ENCODE data around the gene PLPP4. TPM values are rescaled to one million over a fixed set of nuclear protein-coding genes. Genes with fewer than 3 reads are reported as not detected.

The PLPP4 gene
- total RNA-seq, 1 donor from 2014 or later: not detected

GRCh38 chr10:120477743-120478141 is 20.7 kb downstream of the PLPP4 start:
- H3K36me3 Mint-ChIP-seq (ENCODE audit: low read depth): no peaks in the 10 kb centered on the region
- no peak for TF ChIP-seq CTCF (IDR thresholded peaks at IDR 0.05)
- ATAC-seq (ENCODE audit: low read depth): no peak
- peaks cover 10% of the 10 kb centered on the region for H3K9me3 Mint-ChIP-seq
- H3K27ac Mint-ChIP-seq: no peak overlapping the region
- no peak overlapping the region for H3K4me3 Mint-ChIP-seq
- no peaks in the 10 kb centered on the region for H3K4me1 Mint-ChIP-seq
- no peak for DNase-seq
- intact Hi-C loops (cut with micrococcal nuclease): no loop called here
- peaks cover 4% of the 10 kb centered on the region for H3K27me3 Mint-ChIP-seq
- CTCF ChIA-PET: no interaction called here
- POLR2A ChIA-PET: no interaction called here

GRCh38 chr10:120478386-120478785 is 21.4 kb downstream of the PLPP4 start:
- Mint-ChIP-seq H3K4me1 (no peaks in the 10 kb centered on the region), H3K9me3 (peaks cover 11% of the 10 kb centered on the region), H3K27ac (no peak overlapping the region), H3K4me3 (no peak overlapping the region), H3K27me3 (peaks cover 4% of the 10 kb centered on the region), H3K36me3 (ENCODE audit: low read depth) (no peaks in the 10 kb centered on the region)
- ChIA-PET POLR2A (no interaction called here), CTCF (no interaction called here)
- ATAC-seq (ENCODE audit: low read depth) (no peak), DNase-seq (no peak)
- no peak for TF ChIP-seq CTCF (IDR thresholded peaks at IDR 0.05)
- intact Hi-C loops (cut with micrococcal nuclease): no loop called here

- Mint-ChIP-seq H3K4me1 (no peaks in the 10 kb centered on the region), H3K9me3 (peaks cover 9% of the 10 kb centered on the region), H3K36me3 (ENCODE audit: low read depth) (no peaks in the 10 kb centered on the region), H3K27me3 (peaks cover 4% of the 10 kb centered on the region), H3K27ac (no peak overlapping the region), H3K4me3 (no peak overlapping the region)
- ChIA-PET POLR2A (no interaction called here), CTCF (no interaction called here)
- ATAC-seq (ENCODE audit: low read depth) (no peak), DNase-seq (no peak)
- TF ChIP-seq CTCF (IDR thresholded peaks at IDR 0.05): no peak
- intact Hi-C loops (cut with micrococcal nuclease): no loop called here
These were observed 22.5 kb downstream of the PLPP4 start for GRCh38 chr10:120479506-120479905.

- intact Hi-C loops (cut with micrococcal nuclease): no loop called here
- Mint-ChIP-seq H3K9me3 (peaks cover 9% of the 10 kb centered on the region), H3K4me1 (no peaks in the 10 kb centered on the region), H3K27me3 (peaks cover 4% of the 10 kb centered on the region), H3K4me3 (no peak overlapping the region), H3K36me3 (ENCODE audit: low read depth) (no peaks in the 10 kb centered on the region), H3K27ac (no peak overlapping the region)
- DNase-seq (no peak), ATAC-seq (ENCODE audit: low read depth) (no peak)
- POLR2A ChIA-PET: no interaction called here
- CTCF ChIA-PET: no interaction called here
- no peak for TF ChIP-seq CTCF (IDR thresholded peaks at IDR 0.05)
These were observed 23.1 kb downstream of the PLPP4 start for GRCh38 chr10:120480065-120480600.

- POLR2A ChIA-PET: no interaction called here
These were observed 23.8 kb downstream of the PLPP4 start for GRCh38 chr10:120480848-120481247.

More at GRCh38 chr10:120480848-120481247, 23.8 kb downstream of the PLPP4 start:
- Mint-ChIP-seq H3K4me3 (no peak overlapping the region), H3K36me3 (ENCODE audit: low read depth) (no peaks in the 10 kb centered on the region), H3K4me1 (no peaks in the 10 kb centered on the region), H3K9me3 (peaks cover 9% of the 10 kb centered on the region), H3K27me3 (peaks cover 4% of the 10 kb centered on the region), H3K27ac (no peak overlapping the region)
- ATAC-seq (ENCODE audit: low read depth) (no peak), DNase-seq (no peak)
- CTCF ChIA-PET: no interaction called here
- intact Hi-C loops (cut with micrococcal nuclease): no loop called here
- TF ChIP-seq CTCF (IDR thresholded peaks at IDR 0.05): no peak
